HG03159 (cell line): ENCODE results near the gene CAVIN2.
"Not testable (repeated sequence)": the region's sequence is repeated elsewhere in the genome, so short reads cannot be mapped to it uniquely, and the experiment has no call there.

Source experiments
- ATAC-seq: cut with Tn5 transposase; IDR thresholded peaks from one replicate; pipeline ENCODE4 v1.9.1; 2021; ENCODE audit warnings: mild to moderate bottlenecking, moderate library complexity; ENCODE audit not compliant: unreplicated experiment

Gene CAVIN2

DNA sequence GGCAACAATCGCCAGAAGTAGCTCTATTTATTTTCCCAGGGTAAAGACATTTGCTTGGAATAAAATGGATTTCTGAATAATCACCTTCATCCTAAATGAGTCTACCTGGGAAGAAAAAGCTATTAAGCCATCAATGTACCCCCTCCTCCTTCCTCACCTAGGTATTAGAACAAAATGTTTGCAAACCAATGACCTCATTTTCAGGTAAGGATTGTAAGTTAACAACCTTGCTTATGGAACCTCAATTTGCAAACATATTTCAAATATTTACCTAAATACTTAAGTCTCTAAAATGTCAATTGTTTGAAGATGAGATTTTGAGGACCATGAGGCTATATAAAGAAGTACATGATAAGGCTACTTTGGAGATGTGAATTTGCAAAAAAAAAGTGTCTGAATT is 43.9 kb downstream of the CAVIN2 start:
- no peak for ATAC-seq

- ATAC-seq: no peak
Observed at GRCh38 chr2:191802180-191802579, 44.7 kb downstream of the CAVIN2 start.

- no peak for ATAC-seq
Observed at GRCh38 chr2:191800874-191801273, 46.0 kb downstream of the CAVIN2 start.

GRCh38 chr2:191799526-191799925 is 47.4 kb downstream of the CAVIN2 start:
- ATAC-seq: no peak

GRCh38 chr2:191797942-191798876 is 48.7 kb downstream of the CAVIN2 start:
- ATAC-seq: no peak

DNA sequence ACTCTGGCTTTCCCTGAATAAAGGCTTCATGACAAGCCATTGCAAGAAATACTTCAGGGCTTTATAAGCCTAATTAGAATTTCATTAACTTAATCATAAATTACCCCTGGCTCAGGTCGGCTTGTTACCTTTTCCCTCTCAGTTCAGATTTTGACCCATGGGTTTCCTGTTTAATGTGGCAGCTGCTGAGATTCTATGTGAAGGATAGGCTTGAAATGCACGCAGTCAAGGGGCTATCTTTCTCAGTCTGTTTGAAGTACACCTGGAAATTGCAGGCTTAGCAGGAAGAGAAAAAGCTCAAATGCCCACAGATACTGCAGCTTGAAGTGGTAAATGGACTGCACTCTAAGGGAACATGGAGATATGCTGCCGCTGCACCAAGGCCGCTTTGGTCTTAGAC is 49.4 kb downstream of the CAVIN2 start:
- no peak for ATAC-seq

DNA sequence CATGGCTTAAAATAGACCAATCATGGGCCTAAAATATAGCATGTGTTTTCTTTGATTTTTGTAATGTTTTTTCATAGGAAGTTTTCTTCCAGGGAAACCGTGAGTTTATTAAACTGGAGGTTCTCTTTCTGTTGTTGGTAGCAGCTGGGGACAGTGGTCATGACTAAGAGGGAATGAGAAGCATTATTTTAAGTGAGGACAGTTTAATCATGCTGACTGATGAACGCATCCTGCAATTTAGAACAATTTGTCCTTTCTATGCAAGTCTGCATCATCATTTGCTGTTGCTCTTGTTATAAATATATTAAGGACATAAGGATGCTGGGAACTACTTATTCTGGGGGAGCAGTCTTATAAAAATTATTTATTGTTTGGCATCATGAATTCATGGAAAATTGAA is 51.2 kb downstream of the CAVIN2 start:
- no peak for ATAC-seq

GRCh38 chr2:191791953-191792560 is 54.8 kb downstream of the CAVIN2 start:
- ATAC-seq: no peak

GRCh38 chr2:191790737-191791136 is 56.2 kb downstream of the CAVIN2 start:
- no peak for ATAC-seq

DNA sequence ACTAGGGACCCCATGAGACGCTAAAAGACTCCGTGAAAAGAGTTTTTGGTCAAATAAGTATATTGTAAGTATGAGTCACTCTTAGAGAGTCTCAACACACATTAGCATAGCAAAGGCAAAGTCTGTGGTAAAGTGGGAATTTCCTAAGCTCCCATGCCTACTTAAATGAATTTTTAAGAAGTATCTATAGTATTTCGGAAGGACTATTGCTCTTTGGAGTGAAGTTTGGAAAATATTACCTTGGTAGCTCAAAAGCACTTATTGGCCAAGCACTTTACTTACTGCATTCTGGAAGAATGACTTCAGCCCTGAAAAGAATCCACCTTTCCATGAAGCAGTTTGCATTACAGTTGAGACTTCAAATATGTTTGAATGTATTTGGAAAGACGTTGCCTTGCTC is 57.1 kb downstream of the CAVIN2 start:
- no peak for ATAC-seq

DNA sequence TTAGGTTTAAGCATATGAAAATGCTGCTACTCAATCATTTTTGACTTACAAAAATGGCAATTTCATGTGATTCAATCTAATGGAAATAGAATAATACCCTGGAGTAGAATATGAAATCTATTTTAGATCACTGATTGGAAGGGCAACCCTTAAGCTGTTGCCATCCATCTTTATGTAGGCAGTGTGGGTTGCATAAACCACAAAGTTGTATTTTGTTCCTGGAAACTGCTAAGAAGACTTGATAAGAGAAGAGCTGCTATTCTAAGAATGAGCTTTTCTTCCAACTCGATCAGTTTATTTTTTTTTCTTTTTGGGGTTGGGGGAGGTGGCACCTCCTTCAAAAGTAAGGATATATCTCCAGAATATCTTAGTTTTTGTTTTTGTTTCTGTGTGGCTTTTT is 60.2 kb downstream of the CAVIN2 start:
- ATAC-seq: no peak

DNA sequence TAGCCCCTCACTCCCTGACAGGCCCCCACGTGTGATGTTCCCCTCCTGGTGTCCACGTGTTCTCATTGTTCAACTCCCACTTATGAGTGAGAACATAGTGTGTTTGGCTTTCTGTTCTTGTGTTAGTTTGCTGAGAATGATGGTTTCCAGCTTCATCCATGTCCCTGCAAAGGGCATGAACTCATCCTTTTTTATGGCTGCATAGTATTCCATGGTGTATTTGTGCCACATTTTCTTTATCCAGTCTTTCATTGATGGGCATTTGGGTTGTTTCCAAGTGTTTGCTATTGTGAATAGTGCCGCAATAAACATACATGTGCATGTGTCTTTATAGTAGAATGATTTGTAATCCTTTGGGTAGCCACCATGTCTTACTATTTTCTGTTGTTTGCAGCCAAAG is 61.2 kb downstream of the CAVIN2 start:
- ATAC-seq: not testable (repeated sequence)
